ENCODE measurements around the gene CTXN2.

- TF ChIP-seq POLR2A (IDR thresholded peaks at IDR 0.05) (no peak), CTCF (IDR thresholded peaks at IDR 0.05 in 8 of 11, conservative IDR thresholded peaks at IDR 0.05 in 3 of 11) (no peak), POLR2AphosphoS5 (IDR thresholded peaks at IDR 0.05) (no peak)
Observed at GRCh38 chr15:48242015-48242414, 50.5 kb downstream of the CTXN2 start.

Data from spleen (tissue), 7 donors.